ENCODE data around the gene XYLT1.

DNA sequence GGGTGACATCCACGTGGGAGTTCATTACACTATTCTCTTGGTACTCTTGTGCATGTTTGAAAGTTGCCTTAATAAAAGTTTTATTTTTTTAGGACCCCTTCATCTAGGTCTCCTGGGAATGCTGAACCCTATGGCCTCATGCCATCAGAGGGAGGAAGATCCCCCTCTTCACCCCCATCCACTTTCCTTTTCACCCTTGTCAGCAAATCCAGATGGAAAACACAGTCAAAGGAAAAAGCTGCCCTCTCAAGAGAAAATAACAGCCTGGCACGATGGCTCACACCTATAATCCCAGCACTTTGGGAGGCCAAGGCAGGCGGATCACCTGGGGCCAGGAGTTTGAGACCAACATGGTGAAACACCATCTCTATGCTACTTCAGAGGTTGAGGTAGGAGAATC, 274.2 kb downstream of the XYLT1 start:
- TF ChIP-seq, protein P1, sequence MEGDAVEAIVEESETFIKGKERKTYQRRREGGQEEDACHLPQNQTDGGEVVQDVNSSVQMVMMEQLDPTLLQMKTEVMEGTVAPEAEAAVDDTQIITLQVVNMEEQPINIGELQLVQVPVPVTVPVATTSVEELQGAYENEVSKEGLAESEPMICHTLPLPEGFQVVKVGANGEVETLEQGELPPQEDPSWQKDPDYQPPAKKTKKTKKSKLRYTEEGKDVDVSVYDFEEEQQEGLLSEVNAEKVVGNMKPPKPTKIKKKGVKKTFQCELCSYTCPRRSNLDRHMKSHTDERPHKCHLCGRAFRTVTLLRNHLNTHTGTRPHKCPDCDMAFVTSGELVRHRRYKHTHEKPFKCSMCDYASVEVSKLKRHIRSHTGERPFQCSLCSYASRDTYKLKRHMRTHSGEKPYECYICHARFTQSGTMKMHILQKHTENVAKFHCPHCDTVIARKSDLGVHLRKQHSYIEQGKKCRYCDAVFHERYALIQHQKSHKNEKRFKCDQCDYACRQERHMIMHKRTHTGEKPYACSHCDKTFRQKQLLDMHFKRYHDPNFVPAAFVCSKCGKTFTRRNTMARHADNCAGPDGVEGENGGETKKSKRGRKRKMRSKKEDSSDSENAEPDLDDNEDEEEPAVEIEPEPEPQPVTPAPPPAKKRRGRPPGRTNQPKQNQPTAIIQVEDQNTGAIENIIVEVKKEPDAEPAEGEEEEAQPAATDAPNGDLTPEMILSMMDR (IDR thresholded peaks at IDR 0.05): no peak
- TF ChIP-seq POLR2A (IDR thresholded peaks at IDR 0.05): no peak

Measured in thyroid gland (tissue), 4 donors.